ENCODE measurements around the gene MPRIP. TPM values are rescaled to one million over a fixed set of nuclear protein-coding genes. Genes with fewer than 3 reads are reported as not detected.
"Not testable (repeated sequence)": the region's sequence is repeated elsewhere in the genome, so short reads cannot be mapped to it uniquely, and the experiment has no call there.

MPRIP gene
- total RNA-seq, 1 donor from 2014 or later: 144 TPM

- H3K27ac Mint-ChIP-seq: no peak overlapping the region
- peaks cover 16% of the 10 kb centered on the region for H3K36me3 Mint-ChIP-seq (ENCODE audit: low read depth)
- no peak overlapping the region for H3K4me3 Mint-ChIP-seq (ENCODE audit: low read depth)
- DNase-seq (ENCODE audit: low spot score): no peak
- H3K27me3 Mint-ChIP-seq (ENCODE audit: low read depth): no peaks in the 10 kb centered on the region
- no peaks in the 10 kb centered on the region for H3K4me1 Mint-ChIP-seq (ENCODE audit: low read depth)
- intact Hi-C loops (cut with micrococcal nuclease): no loop called here
- H3K9me3 Mint-ChIP-seq: no peaks in the 10 kb centered on the region
Measured at GRCh38 chr17:17134051-17134956, 92.0 kb downstream of the MPRIP start.

GRCh38 chr17:17134957-17135333 is 92.7 kb downstream of the MPRIP start:
- Mint-ChIP-seq H3K27ac (no peak overlapping the region), H3K9me3 (no peaks in the 10 kb centered on the region), H3K4me1 (ENCODE audit: low read depth) (no peaks in the 10 kb centered on the region), H3K4me3 (ENCODE audit: low read depth) (no peak overlapping the region), H3K27me3 (ENCODE audit: low read depth) (no peaks in the 10 kb centered on the region), H3K36me3 (ENCODE audit: low read depth) (peaks cover 16% of the 10 kb centered on the region)
- DNase-seq (ENCODE audit: low spot score): no peak
- intact Hi-C loops (cut with micrococcal nuclease): no loop called here

GRCh38 chr17:17136221-17136620 is 94.0 kb downstream of the MPRIP start:
- DNase-seq (ENCODE audit: low spot score); intact Hi-C loops (cut with micrococcal nuclease); H3K4me1 Mint-ChIP-seq (ENCODE audit: low read depth); H3K27ac Mint-ChIP-seq; H3K4me3 Mint-ChIP-seq (ENCODE audit: low read depth); H3K27me3 Mint-ChIP-seq (ENCODE audit: low read depth); H3K9me3 Mint-ChIP-seq: not testable (repeated sequence)
- H3K36me3 Mint-ChIP-seq (ENCODE audit: low read depth): peaks cover 16% of the 10 kb centered on the region

GRCh38 chr17:17137731-17138585 is 95.7 kb downstream of the MPRIP start:
- intact Hi-C loops (cut with micrococcal nuclease): no loop called here
- Mint-ChIP-seq H3K9me3 (no peaks in the 10 kb centered on the region), H3K27me3 (ENCODE audit: low read depth) (no peaks in the 10 kb centered on the region), H3K4me1 (ENCODE audit: low read depth) (peaks cover 5% of the 10 kb centered on the region), H3K4me3 (ENCODE audit: low read depth) (no peak overlapping the region), H3K27ac (no peak overlapping the region), H3K36me3 (ENCODE audit: low read depth) (peaks cover 25% of the 10 kb centered on the region)
- no peak for DNase-seq (ENCODE audit: low spot score)

- DNase-seq (ENCODE audit: low spot score): no peak
- no peak overlapping the region for H3K4me3 Mint-ChIP-seq (ENCODE audit: low read depth)
- H3K9me3 Mint-ChIP-seq: no peaks in the 10 kb centered on the region
- peaks cover 26% of the 10 kb centered on the region for H3K36me3 Mint-ChIP-seq (ENCODE audit: low read depth)
- intact Hi-C loops (cut with micrococcal nuclease): no loop called here
- H3K27ac Mint-ChIP-seq: no peak overlapping the region
- H3K27me3 Mint-ChIP-seq (ENCODE audit: low read depth): no peaks in the 10 kb centered on the region
- peaks cover 5% of the 10 kb centered on the region for H3K4me1 Mint-ChIP-seq (ENCODE audit: low read depth)
Measured at GRCh38 chr17:17139972-17140589, 97.8 kb downstream of the MPRIP start.

- Mint-ChIP-seq H3K27ac (no peak overlapping the region), H3K4me1 (ENCODE audit: low read depth) (peaks cover 5% of the 10 kb centered on the region), H3K36me3 (ENCODE audit: low read depth) (peaks cover 26% of the 10 kb centered on the region), H3K9me3 (no peaks in the 10 kb centered on the region), H3K4me3 (ENCODE audit: low read depth) (no peak overlapping the region), H3K27me3 (ENCODE audit: low read depth) (no peaks in the 10 kb centered on the region)
- DNase-seq (ENCODE audit: low spot score): no peak
- intact Hi-C loops (cut with micrococcal nuclease): no loop called here
Measured at GRCh38 chr17:17140590-17140980, 98.3 kb downstream of the MPRIP start.

GRCh38 chr17:17141279-17141678 is 99.0 kb downstream of the MPRIP start:
- H3K4me3 Mint-ChIP-seq (ENCODE audit: low read depth): no peak overlapping the region
- H3K27ac Mint-ChIP-seq: no peak overlapping the region
- no peaks in the 10 kb centered on the region for H3K9me3 Mint-ChIP-seq
- H3K36me3 Mint-ChIP-seq (ENCODE audit: low read depth): peaks cover 31% of the 10 kb centered on the region
- H3K27me3 Mint-ChIP-seq (ENCODE audit: low read depth): no peaks in the 10 kb centered on the region
- H3K4me1 Mint-ChIP-seq (ENCODE audit: low read depth): peaks cover 5% of the 10 kb centered on the region
- intact Hi-C loops (cut with micrococcal nuclease): no loop called here
- no peak for DNase-seq (ENCODE audit: low spot score)

- H3K9me3 Mint-ChIP-seq: no peaks in the 10 kb centered on the region
- H3K27me3 Mint-ChIP-seq (ENCODE audit: low read depth): no peaks in the 10 kb centered on the region
- intact Hi-C loops (cut with micrococcal nuclease): no loop called here
- no peak for DNase-seq (ENCODE audit: low spot score)
- H3K4me3 Mint-ChIP-seq (ENCODE audit: low read depth): no peak overlapping the region
- peaks cover 28% of the 10 kb centered on the region for H3K36me3 Mint-ChIP-seq (ENCODE audit: low read depth)
- H3K4me1 Mint-ChIP-seq (ENCODE audit: low read depth): peaks cover 5% of the 10 kb centered on the region
- peak overlapping the region; percentile 19 for H3K27ac Mint-ChIP-seq
Measured at GRCh38 chr17:17141860-17142552, 99.7 kb downstream of the MPRIP start.

- no peak for DNase-seq (ENCODE audit: low spot score)
- intact Hi-C loops (cut with micrococcal nuclease): no loop called here
- Mint-ChIP-seq H3K9me3 (no peaks in the 10 kb centered on the region), H3K27ac (no peak overlapping the region), H3K4me3 (ENCODE audit: low read depth) (no peak overlapping the region), H3K27me3 (ENCODE audit: low read depth) (no peaks in the 10 kb centered on the region), H3K36me3 (ENCODE audit: low read depth) (peaks cover 29% of the 10 kb centered on the region), H3K4me1 (ENCODE audit: low read depth) (peaks cover 5% of the 10 kb centered on the region)
Measured at GRCh38 chr17:17142556-17142955, 100.3 kb downstream of the MPRIP start.

- peaks cover 5% of the 10 kb centered on the region for H3K4me1 Mint-ChIP-seq (ENCODE audit: low read depth)
- intact Hi-C loops (cut with micrococcal nuclease): no loop called here
- no peaks in the 10 kb centered on the region for H3K9me3 Mint-ChIP-seq
- H3K27ac Mint-ChIP-seq: no peak overlapping the region
- DNase-seq (ENCODE audit: low spot score): no peak
- H3K4me3 Mint-ChIP-seq (ENCODE audit: low read depth): no peak overlapping the region
- no peaks in the 10 kb centered on the region for H3K27me3 Mint-ChIP-seq (ENCODE audit: low read depth)
- peaks cover 32% of the 10 kb centered on the region for H3K36me3 Mint-ChIP-seq (ENCODE audit: low read depth)
Measured at GRCh38 chr17:17143501-17143900, 101.2 kb downstream of the MPRIP start.

GRCh38 chr17:17144061-17144460 is 101.8 kb downstream of the MPRIP start:
- intact Hi-C loops (cut with micrococcal nuclease): no loop called here
- no peak for DNase-seq (ENCODE audit: low spot score)
- Mint-ChIP-seq H3K4me3 (ENCODE audit: low read depth) (no peak overlapping the region), H3K9me3 (no peaks in the 10 kb centered on the region), H3K27me3 (ENCODE audit: low read depth) (no peaks in the 10 kb centered on the region), H3K27ac (no peak overlapping the region), H3K36me3 (ENCODE audit: low read depth) (peaks cover 32% of the 10 kb centered on the region), H3K4me1 (ENCODE audit: low read depth) (peaks cover 5% of the 10 kb centered on the region)

- intact Hi-C loops (cut with micrococcal nuclease): no loop called here
- no peaks in the 10 kb centered on the region for H3K9me3 Mint-ChIP-seq
- no peak for DNase-seq (ENCODE audit: low spot score)
- H3K4me3 Mint-ChIP-seq (ENCODE audit: low read depth): no peak overlapping the region
- H3K36me3 Mint-ChIP-seq (ENCODE audit: low read depth): peaks cover 36% of the 10 kb centered on the region
- peaks cover 9% of the 10 kb centered on the region for H3K4me1 Mint-ChIP-seq (ENCODE audit: low read depth)
- H3K27ac Mint-ChIP-seq: no peak overlapping the region
- H3K27me3 Mint-ChIP-seq (ENCODE audit: low read depth): no peaks in the 10 kb centered on the region
Measured at GRCh38 chr17:17144916-17145665, 102.8 kb downstream of the MPRIP start.
